HL-60/S4 treated with phorbol 12-myristate 13-acetate at 8.2 ng/mL for 4 days and 3 days (cell line): ENCODE data around the gene TMEM165.

Source experiments
- in situ Hi-C: fragments of 300-500 bp; cut with MboI; formaldehyde crosslinking; loops from 2 replicates; pipeline ENCODE4 v1.15.0; 2022; ENCODE audit warnings: low sequenced_read_pairs

Gene TMEM165

GRCh38 chr4:55398461-55398860 is 2.7 kb downstream of the TMEM165 start:
- in situ Hi-C loops: loop anchor here (25.0 kb wide), 1 partner anchor 464 kb away; the partner anchor contains the start of gene EXOC1

- in situ Hi-C loops: loop anchor here (25.0 kb wide), 1 partner anchor 463 kb away; the partner anchor contains the start of gene EXOC1
These were observed 3.2 kb downstream of the TMEM165 start for GRCh38 chr4:55398966-55399365.

GRCh38 chr4:55399581-55399980 is 3.8 kb downstream of the TMEM165 start:
- in situ Hi-C loops: loop anchor here (25.0 kb wide), 1 partner anchor 463 kb away; the partner anchor contains the start of gene EXOC1

- in situ Hi-C loops: no loop called here
These were observed 9.3 kb downstream of the TMEM165 start for GRCh38 chr4:55405073-55405472.

GRCh38 chr4:55406545-55406944 is 10.8 kb downstream of the TMEM165 start:
- in situ Hi-C loops: no loop called here

- in situ Hi-C loops: no loop called here
These were observed 11.4 kb downstream of the TMEM165 start for GRCh38 chr4:55407119-55407518.

GRCh38 chr4:55407764-55408163 is 12.0 kb downstream of the TMEM165 start:
- in situ Hi-C loops: no loop called here

GRCh38 chr4:55409468-55410171 is 13.9 kb downstream of the TMEM165 start:
- in situ Hi-C loops: no loop called here

GRCh38 chr4:55410431-55410830 is 14.7 kb downstream of the TMEM165 start:
- in situ Hi-C loops: no loop called here

- in situ Hi-C loops: no loop called here
These were observed 15.9 kb downstream of the TMEM165 start for GRCh38 chr4:55411621-55412020.

GRCh38 chr4:55416176-55416575 is 20.4 kb downstream of the TMEM165 start:
- in situ Hi-C loops: no loop called here

GRCh38 chr4:55424791-55425190 is 29.0 kb downstream of the TMEM165 start:
- in situ Hi-C loops: no loop called here

- in situ Hi-C loops: no loop called here
These were observed 36.1 kb downstream of the TMEM165 start for GRCh38 chr4:55431710-55432336.

GRCh38 chr4:55435141-55435841 is 39.5 kb downstream of the TMEM165 start:
- in situ Hi-C loops: no loop called here

GRCh38 chr4:55437356-55437796 is 41.6 kb downstream of the TMEM165 start:
- in situ Hi-C loops: no loop called here

GRCh38 chr4:55437823-55438222 is 42.1 kb downstream of the TMEM165 start:
- in situ Hi-C loops: no loop called here

- in situ Hi-C loops: no loop called here
These were observed 42.6 kb downstream of the TMEM165 start for GRCh38 chr4:55438314-55438713.

GRCh38 chr4:55439023-55439422 is 43.3 kb downstream of the TMEM165 start:
- in situ Hi-C loops: no loop called here

- in situ Hi-C loops: no loop called here
These were observed 45.0 kb downstream of the TMEM165 start for GRCh38 chr4:55440786-55441185.

- in situ Hi-C loops: no loop called here
These were observed 46.8 kb downstream of the TMEM165 start for GRCh38 chr4:55442541-55442940.

- in situ Hi-C loops: no loop called here
These were observed 49.1 kb downstream of the TMEM165 start for GRCh38 chr4:55444827-55445226.
